ENCODE results near the gene RAC3. TPM values are rescaled to one million over a fixed set of nuclear protein-coding genes. Genes with fewer than 3 reads are reported as not detected.

RAC3 gene
- total and polyA plus RNA-seq, 2 of the 8 experiments (the other 6 are each of a cell fraction or from before 2014, with no cell fraction given) = 177 to 299 TPM

- TF ChIP-seq RNF2 (IDR thresholded peaks at IDR 0.05; ENCODE audit: borderline replicate concordance, low read depth, low read length, missing control alignments, poor library complexity, severe bottlenecking) (no peak), CTCF (IDR thresholded peaks at IDR 0.05; ENCODE audit: control extremely low read depth in 1 of 3, insufficient read depth in 1 of 3, low read depth in 1 of 3, low read length in 3 of 3) (no peak), SAP30 (IDR thresholded peaks at IDR 0.05; ENCODE audit: insufficient read depth, insufficient replicate concordance, low read length) (no peak)
These were observed 25.7 kb upstream of the RAC3 start (continued) for GRCh38 chr17:82005701-82006348.

Data from H1 (cell line).